H1 (cell line): ENCODE measurements around the gene DPYD. TPM values are rescaled to one million over a fixed set of nuclear protein-coding genes. Genes with fewer than 3 reads are reported as not detected.

Source experiments
- CTCF ChIA-PET: fragments of 300-600 bp; sonication (Branson Sonifier 250); formaldehyde crosslinking; loops from one replicate; lab custom pipeline; 2021; ENCODE audit not compliant: partially characterized antibody; lab: Charles Lee
- POLR2A ChIA-PET: fragments of 300-600 bp; sonication (Branson Sonifier 250); formaldehyde crosslinking; loops from one replicate; lab custom pipeline; 2021; ENCODE audit warnings: inconsistent platforms; ENCODE audit not compliant: partially characterized antibody; lab: Charles Lee
- DNase-seq, 2 experiments: peaks; one replicate each; pipeline versions ENCODE4 v3.0.0 to v3.0.0-alpha.2; 2010 to 2022; ENCODE audit warnings: low spot score in 2 of 2, low read depth in 1 of 2, mixed read lengths in 1 of 2
- FAIRE-seq: peaks from 2 replicates; lab custom pipeline; 2011; peaks lifted over from hg19 to GRCh38; lab: Jason Lieb, UNC
- H2AFZ ChIP-seq: 2 replicates; pipeline ENCODE4 v1.8.1; 2012; ENCODE audit warnings: low read length, inconsistent platforms
- H2AK5ac ChIP-seq: 2 replicates; pipeline ENCODE4 v1.6.1; 2013; ENCODE audit warnings: low read depth, low read length
- H2BK120ac ChIP-seq: replicated peaks from 2 replicates; pipeline ENCODE3; 2013; ENCODE audit warnings: low read depth, low read length, inconsistent platforms
- H2BK12ac ChIP-seq: 2 replicates; pipeline ENCODE4 v1.6.1; 2013; ENCODE audit warnings: low read depth, low read length
- H2BK15ac ChIP-seq: 2 replicates; pipeline ENCODE4 v1.6.1; 2013; ENCODE audit warnings: low read length
- H2BK20ac ChIP-seq: 2 replicates; pipeline ENCODE4 v1.6.1; 2013; ENCODE audit warnings: low read length
- H2BK5ac ChIP-seq: 2 replicates; pipeline ENCODE4 v1.6.1; 2013; ENCODE audit warnings: low read depth, low read length
- H3K14ac ChIP-seq: 2 replicates; pipeline ENCODE4 v1.6.1; 2013; ENCODE audit warnings: inconsistent platforms; ENCODE audit not compliant: insufficient read length
- H3K18ac ChIP-seq: 2 replicates; pipeline ENCODE4 v1.6.1; 2013; ENCODE audit warnings: low read length; ENCODE audit errors: extremely low read depth
- H3K23ac ChIP-seq: 2 replicates; pipeline ENCODE4 v1.6.1; 2013; ENCODE audit warnings: inconsistent platforms; ENCODE audit not compliant: insufficient read length
- H3K23me2 ChIP-seq: 2 replicates; pipeline ENCODE4 v1.6.1; 2013; ENCODE audit warnings: low read depth, low read length
- H3K27ac ChIP-seq: 2 replicates; pipeline ENCODE4 v1.6.1; 2011; ENCODE audit warnings: low read depth, low read length, inconsistent platforms
- H3K27me3 ChIP-seq, 4 experiments: replicated peaks in 1 of 4; 1 replicate in 1 of 4; 2 replicates in 3 of 4; pipeline versions ENCODE4 v1.6.1 to v1.8.1; 2011 to 2013; ENCODE audit warnings: low read length in 3 of 4, mild to moderate bottlenecking in 3 of 4, inconsistent platforms in 2 of 4, mixed read lengths in 2 of 4, moderate library complexity in 1 of 4; ENCODE audit not compliant: control insufficient read depth in 3 of 4, insufficient read depth in 3 of 4; ENCODE audit errors: extremely low read depth in 1 of 4
- H3K36me3 ChIP-seq, 4 experiments: 2 replicates each; pipeline versions ENCODE4 v1.6.1 to v1.8.1; 2011 to 2013; ENCODE audit warnings: mild to moderate bottlenecking in 4 of 4, low read length in 3 of 4, moderate library complexity in 2 of 4, control low read depth in 1 of 4, inconsistent platforms in 1 of 4; ENCODE audit not compliant: insufficient read depth in 4 of 4, control insufficient read depth in 2 of 4
- H3K4ac ChIP-seq: replicated peaks from 2 replicates; pipeline ENCODE3; 2013; ENCODE audit warnings: low read length, low read depth, mixed read lengths, inconsistent platforms; ENCODE audit not compliant: insufficient read length
- H3K4me1 ChIP-seq, 4 experiments: replicated peaks in 1 of 4; 1 replicate in 1 of 4; 2 replicates in 3 of 4; pipeline versions ENCODE4 v1.6.1 to v1.8.1; 2011 to 2013; ENCODE audit warnings: low read length in 3 of 4, inconsistent platforms in 2 of 4, mixed read lengths in 1 of 4; ENCODE audit not compliant: insufficient read depth in 4 of 4, control insufficient read depth in 3 of 4
- H3K4me2 ChIP-seq, 2 experiments: 2 replicates each; pipeline versions ENCODE4 v1.6.1 to v1.8.1; 2011 to 2013; ENCODE audit warnings: low read depth in 2 of 2, low read length in 2 of 2, control low read depth in 1 of 2, inconsistent platforms in 1 of 2, mild to moderate bottlenecking in 1 of 2; ENCODE audit not compliant: insufficient read depth in 1 of 2
- H3K4me3 ChIP-seq, 4 experiments: fragments of 200-600, 300-600 bp in 1 of 4; sonication (generic), shearing (Covaris generic), sonication (Bioruptor Twin) in 1 of 4; 2 replicates each; pipeline versions ENCODE4 v1.5.1 to v1.8.1; 2011 to 2016; ENCODE audit warnings: low read length in 4 of 4, low read depth in 3 of 4, control low read depth in 2 of 4, inconsistent platforms in 2 of 4, mild to moderate bottlenecking in 2 of 4, mixed read lengths in 1 of 4, moderate library complexity in 1 of 4; ENCODE audit not compliant: insufficient read depth in 2 of 4; ENCODE audit errors: extremely low read depth in 1 of 4
- H3K56ac ChIP-seq: replicated peaks from 2 replicates; pipeline ENCODE3; 2013; ENCODE audit warnings: low read depth, mild to moderate bottlenecking, mixed read lengths, low read length, inconsistent platforms; ENCODE audit not compliant: insufficient read length
- H3K79me1 ChIP-seq: 2 replicates; pipeline ENCODE4 v1.6.1; 2013; ENCODE audit warnings: low read depth, low read length, control low read depth
- H3K79me2 ChIP-seq, 2 experiments: 2 replicates each; pipeline versions ENCODE4 v1.6.1 to v1.8.1; 2012 to 2013; ENCODE audit warnings: low read length in 2 of 2, mild to moderate bottlenecking in 2 of 2, inconsistent platforms in 1 of 2; ENCODE audit not compliant: insufficient read depth in 2 of 2, control insufficient read depth in 1 of 2
- H3K9ac ChIP-seq, 4 experiments: replicated peaks in 1 of 4; 1 replicate in 1 of 4; 2 replicates in 3 of 4; pipeline versions ENCODE4 v1.6.1 to v1.8.1; 2011 to 2013; ENCODE audit warnings: low read depth in 3 of 4, low read length in 3 of 4, control low read depth in 2 of 4, mild to moderate bottlenecking in 2 of 4, moderate library complexity in 2 of 4, inconsistent platforms in 1 of 4; ENCODE audit errors: extremely low read depth in 1 of 4
- H3K9me3 ChIP-seq, 2 experiments: 2 replicates each; pipeline versions ENCODE4 v1.6.1 to v1.8.1; 2012 to 2013; ENCODE audit warnings: mild to moderate bottlenecking in 2 of 2, moderate library complexity in 2 of 2, control low read depth in 1 of 2, inconsistent platforms in 1 of 2, low read depth in 1 of 2, low read length in 1 of 2, mixed read lengths in 1 of 2; ENCODE audit not compliant: insufficient read depth in 2 of 2
- H4K20me1 ChIP-seq, 2 experiments: replicated peaks in 1 of 2; 2 replicates each; pipeline versions ENCODE3 to v1.8.1; 2011 to 2013; ENCODE audit warnings: inconsistent platforms in 2 of 2, low read length in 2 of 2, mild to moderate bottlenecking in 1 of 2; ENCODE audit not compliant: insufficient read depth in 2 of 2, control insufficient read depth in 1 of 2
- H4K5ac ChIP-seq: 2 replicates; pipeline ENCODE4 v1.6.1; 2013; ENCODE audit warnings: low read length, low read depth, mixed read lengths, inconsistent platforms; ENCODE audit not compliant: insufficient read length
- H4K8ac ChIP-seq: 2 replicates; pipeline ENCODE4 v1.8.0; 2013; ENCODE audit warnings: mild to moderate bottlenecking, moderate library complexity, low read length, inconsistent platforms; ENCODE audit not compliant: insufficient read depth; ENCODE audit errors: extremely low read depth
- H4K91ac ChIP-seq: replicated peaks from 2 replicates; pipeline ENCODE3; 2013; ENCODE audit warnings: low read length, mixed read lengths, inconsistent platforms; ENCODE audit not compliant: insufficient read length
- BRCA1 ChIP-seq: IDR thresholded peaks from 2 replicates; pipeline ENCODE4 v1.6.1; 2012; ENCODE audit warnings: low read depth, low read length, improper control_type of control experiment
- CHD2 ChIP-seq: IDR thresholded peaks from 2 replicates; pipeline ENCODE4 v1.6.1; 2012; ENCODE audit warnings: low read length, improper control_type of control experiment
- EZH2 ChIP-seq: fragments of 200-600 bp; sonication (generic); IDR thresholded peaks from 2 replicates; pipeline ENCODE4 v1.7.1; 2012; ENCODE audit warnings: low read depth, mild to moderate bottlenecking, moderate library complexity, low read length, inconsistent platforms; ENCODE audit not compliant: severe bottlenecking
- HDAC6 ChIP-seq: IDR thresholded peaks from one replicate; pipeline ENCODE4 v1.7.1; 2012; ENCODE audit warnings: low read depth, mild to moderate bottlenecking, inconsistent platforms, low read length, moderate library complexity
- JUND ChIP-seq: IDR thresholded peaks from 2 replicates; pipeline ENCODE4 v1.6.1; 2011; ENCODE audit warnings: mild to moderate bottlenecking, improper control_type of control experiment, low read length
- KDM1A ChIP-seq: fragments of 200-600, 300-600 bp; sonication (generic); IDR thresholded peaks from 2 replicates; pipeline ENCODE4 v1.7.1; 2016; ENCODE audit warnings: mild to moderate bottlenecking, low read length, borderline replicate concordance
- POLR2A ChIP-seq, 2 experiments: IDR thresholded peaks; 1 replicate in 1 of 2; 2 replicates in 1 of 2; pipeline ENCODE4 v1.6.1; 2011; ENCODE audit warnings: low read depth in 2 of 2, low read length in 2 of 2, mild to moderate bottlenecking in 2 of 2; ENCODE audit errors: control extremely low read depth in 1 of 2
- RFX5 ChIP-seq: IDR thresholded peaks from 2 replicates; pipeline ENCODE4 v1.6.1; 2011; ENCODE audit warnings: low read depth, low read length, improper control_type of control experiment, borderline replicate concordance
- SP1 ChIP-seq: IDR thresholded peaks from 2 replicates; pipeline ENCODE4 v1.6.1; 2011; ENCODE audit warnings: low read depth, low read length
- SP4 ChIP-seq: IDR thresholded peaks from 2 replicates; pipeline ENCODE4 v1.6.1; 2012; ENCODE audit warnings: low read length, inconsistent platforms
- SUZ12 ChIP-seq: fragments of 200-600 bp; sonication (generic); IDR thresholded peaks from 2 replicates; pipeline ENCODE4 v1.6.1; 2012; ENCODE audit warnings: mild to moderate bottlenecking, inconsistent platforms, low read length, moderate library complexity, mixed read lengths
- TAF7 ChIP-seq: optimal IDR thresholded peaks from 2 replicates; pipeline ENCODE3; 2011; ENCODE audit warnings: low read depth, mild to moderate bottlenecking, inconsistent platforms, low read length, moderate library complexity, borderline replicate concordance
- TBP ChIP-seq: IDR thresholded peaks from 2 replicates; pipeline ENCODE4 v1.6.1; 2011; ENCODE audit warnings: low read depth, low read length, improper control_type of control experiment
- YY1 ChIP-seq: IDR thresholded peaks from 2 replicates; pipeline ENCODE4 v1.6.1; 2011; ENCODE audit warnings: low read depth, mild to moderate bottlenecking, low read length
- WGBS, 2 experiments: shearing (Covaris generic) in 1 of 2; methylation state at CpG; one replicate each; pipeline versions ENCODE4 v1.1.6 to v1.1.7; 2013 to 2015; ENCODE audit warnings: low lambda C conversion rate in 2 of 2, mixed read lengths in 2 of 2, inconsistent platforms in 1 of 2, low coverage in 1 of 2, missing lambda C conversion rate in 1 of 2; ENCODE audit not compliant: insufficient replicate concordance in 2 of 2, insufficient coverage in 1 of 2, insufficient read length in 1 of 2; ENCODE audit errors: extremely low coverage in 1 of 2, missing lambda C conversion rate in 1 of 2; 5-methylcytosine and 5-hydroxymethylcytosine counted together
- polyA plus RNA-seq, 7 experiments: library from polyadenylated mRNA; depleted of rRNA in 3 of 7; stranded (reverse) in 5 of 7; unstranded in 2 of 7; fragments of >200 nt in 5 of 7; fragments of 200-250 nt in 2 of 7; gene quantifications; 1 replicate in 5 of 7; 2 replicates in 1 of 7; 4 replicates in 1 of 7; pipeline versions ENCODE4 v1.2.1 to v1.2.3, GENCODE V29; 2011 to 2013; ENCODE audit warnings: missing spikeins in 2 of 7, mixed read lengths in 2 of 7
- total RNA-seq: library from RNA; stranded (reverse); fragmentation: NEBNext Ultra II Directional; extraction: Animal tissue kit (Norgen Biotek cat#: 25700); gene quantifications from 2 replicates; pipeline ENCODE4 v1.2.1, GENCODE V29; 2021

Gene DPYD
- total and polyA plus RNA-seq, 2 of the 8 experiments (the other 6 are each of a cell fraction or from before 2014, with no cell fraction given): 0.29 to 0.73 TPM

- Histone ChIP-seq H2BK15ac (no peak overlapping the region), H2BK5ac (no peak overlapping the region), H3K79me2 (no peaks in the 10 kb centered on the region), H3K27ac (no peak overlapping the region), H2BK12ac (no peak overlapping the region), H3K18ac (no peak overlapping the region), H2BK20ac (no peak overlapping the region), H3K4me1 (no peaks in the 10 kb centered on the region), H3K4me3 (no peak overlapping the region), H4K8ac (no peak overlapping the region), H3K27me3 (peaks cover 0 to under 1% (median 0%) of the 10 kb centered on the region in 4 experiments; a peak in 1 of 7 replicates), H2AFZ (no peak overlapping the region), H3K4me2 (no peak overlapping the region), H3K14ac (no peak overlapping the region), H3K9me3 (no peaks in the 10 kb centered on the region), H4K91ac (no peak overlapping the region), H3K4ac (no peak overlapping the region), H3K36me3 (no peaks in the 10 kb centered on the region), H3K23me2 (no peaks in the 10 kb centered on the region), H4K5ac (no peak overlapping the region), H3K56ac (no peak overlapping the region), H3K9ac (no peak overlapping the region; a peak in 1 of 7 replicates), H3K23ac (no peak overlapping the region), H2AK5ac (no peak overlapping the region), H3K79me1 (no peaks in the 10 kb centered on the region), H4K20me1 (no peaks in the 10 kb centered on the region), H2BK120ac (no peak overlapping the region)
- ChIA-PET CTCF (no interaction called here), POLR2A (no interaction called here)
- FAIRE-seq: no peak
- TF ChIP-seq EZH2: no peak
- no peak for TF ChIP-seq SUZ12
- no peak for TF ChIP-seq SP1
- no peak for TF ChIP-seq KDM1A
- TF ChIP-seq TBP: no peak
- no peak for TF ChIP-seq TAF7
- TF ChIP-seq POLR2A (IDR thresholded peaks at IDR 0.05; ENCODE audit: control extremely low read depth in 1 of 2, low read depth in 2 of 2, low read length in 2 of 2): no peak
- TF ChIP-seq HDAC6: no peak
- no peak for TF ChIP-seq RFX5
- no peak for TF ChIP-seq CHD2
- TF ChIP-seq JUND: no peak
- TF ChIP-seq YY1: no peak
- no peak for TF ChIP-seq SP4
- TF ChIP-seq BRCA1: no peak
- no peak for DNase-seq
- 42% methylated on average over 2 of the region's 2 CpGs; no CpG with 5 or more reads in 1 of the 2 experiments for WGBS, 2 experiments
Observed at GRCh38 chr1:97077221-97077620, 843.6 kb downstream of the DPYD start.
